Activated CD8-positive, alpha-beta memory T cell treated with anti-CD3 and anti-CD28 coated beads, Interleukin-2, amount 50 U/mL, for 1 hour (primary cell): ENCODE results near the gene KRT80.

Source experiments
- DNase-seq: peaks from one replicate; pipeline ENCODE4 v3.0.0-alpha.2; 2020; ENCODE audit errors: extremely low read depth

The KRT80 gene

DNA sequence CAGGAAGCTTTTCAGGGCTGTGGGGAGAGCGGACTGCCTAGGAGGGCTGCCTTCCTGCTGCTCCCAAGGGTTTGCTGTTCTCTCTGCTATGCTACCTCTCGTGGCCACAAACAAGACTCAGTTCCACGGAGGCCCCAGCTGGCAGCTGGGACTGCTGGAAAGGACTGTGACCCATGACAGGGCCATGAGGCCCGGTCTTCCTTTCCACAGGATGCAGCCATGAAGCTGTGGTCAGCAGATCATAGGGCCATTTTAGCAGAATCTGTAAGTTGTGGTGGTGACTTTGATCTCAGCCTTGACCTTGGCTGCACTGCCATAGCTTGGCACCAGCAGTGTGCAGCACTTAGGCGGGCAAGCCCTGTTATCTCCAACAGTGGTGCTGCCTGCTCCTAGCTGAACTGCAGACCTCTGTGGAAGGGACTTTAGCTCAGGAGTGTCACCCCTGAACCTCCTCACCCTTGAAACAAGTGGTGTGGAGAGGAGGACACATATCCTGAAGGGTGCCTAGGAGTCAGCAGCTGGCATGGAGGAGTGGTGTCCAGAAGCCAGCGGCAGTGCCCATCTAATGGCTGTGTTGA lies 12.3 kb downstream of the KRT80 start:
- DNase-seq: no peak

DNA sequence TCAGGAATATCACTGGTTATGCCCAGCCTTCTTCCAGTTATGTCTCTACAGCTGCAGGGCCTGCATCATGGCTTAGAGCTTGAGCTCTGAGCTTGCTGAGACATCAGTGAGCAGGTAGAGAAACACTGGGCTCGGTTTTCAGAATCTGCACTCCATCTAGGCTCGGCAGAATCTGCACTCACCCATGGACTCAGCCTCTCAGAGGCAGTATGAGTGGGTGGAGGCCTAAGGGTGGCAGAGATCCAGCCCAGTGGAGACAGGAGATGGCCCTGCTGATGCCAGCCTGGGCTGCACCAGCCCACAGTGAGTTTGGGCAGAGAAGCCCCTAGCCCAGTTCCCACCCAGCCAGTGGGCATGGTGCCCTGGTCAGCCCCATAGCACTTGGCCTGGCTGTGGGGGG lies 12.8 kb downstream of the KRT80 start:
- DNase-seq: no peak

DNA sequence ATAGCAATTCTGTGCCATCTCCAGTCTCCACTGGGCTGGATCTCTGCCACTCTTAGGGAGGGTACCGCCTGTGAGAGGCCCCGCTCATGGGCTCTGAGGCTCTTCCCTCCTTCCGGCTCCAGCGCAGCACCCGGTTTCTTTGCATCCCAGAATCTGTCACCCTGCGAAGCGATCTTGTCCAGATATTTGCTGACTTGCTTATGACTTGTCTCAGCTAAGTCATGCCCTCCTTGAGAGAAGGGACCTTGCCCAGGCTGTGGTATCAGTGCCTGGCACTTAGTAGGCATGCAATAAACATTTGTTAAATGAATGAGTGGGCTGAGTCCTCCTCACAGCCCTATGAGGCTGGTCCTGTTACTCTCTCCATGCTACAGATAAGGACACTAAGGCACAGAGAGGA lies 13.4 kb downstream of the KRT80 start:
- DNase-seq: no peak

DNA sequence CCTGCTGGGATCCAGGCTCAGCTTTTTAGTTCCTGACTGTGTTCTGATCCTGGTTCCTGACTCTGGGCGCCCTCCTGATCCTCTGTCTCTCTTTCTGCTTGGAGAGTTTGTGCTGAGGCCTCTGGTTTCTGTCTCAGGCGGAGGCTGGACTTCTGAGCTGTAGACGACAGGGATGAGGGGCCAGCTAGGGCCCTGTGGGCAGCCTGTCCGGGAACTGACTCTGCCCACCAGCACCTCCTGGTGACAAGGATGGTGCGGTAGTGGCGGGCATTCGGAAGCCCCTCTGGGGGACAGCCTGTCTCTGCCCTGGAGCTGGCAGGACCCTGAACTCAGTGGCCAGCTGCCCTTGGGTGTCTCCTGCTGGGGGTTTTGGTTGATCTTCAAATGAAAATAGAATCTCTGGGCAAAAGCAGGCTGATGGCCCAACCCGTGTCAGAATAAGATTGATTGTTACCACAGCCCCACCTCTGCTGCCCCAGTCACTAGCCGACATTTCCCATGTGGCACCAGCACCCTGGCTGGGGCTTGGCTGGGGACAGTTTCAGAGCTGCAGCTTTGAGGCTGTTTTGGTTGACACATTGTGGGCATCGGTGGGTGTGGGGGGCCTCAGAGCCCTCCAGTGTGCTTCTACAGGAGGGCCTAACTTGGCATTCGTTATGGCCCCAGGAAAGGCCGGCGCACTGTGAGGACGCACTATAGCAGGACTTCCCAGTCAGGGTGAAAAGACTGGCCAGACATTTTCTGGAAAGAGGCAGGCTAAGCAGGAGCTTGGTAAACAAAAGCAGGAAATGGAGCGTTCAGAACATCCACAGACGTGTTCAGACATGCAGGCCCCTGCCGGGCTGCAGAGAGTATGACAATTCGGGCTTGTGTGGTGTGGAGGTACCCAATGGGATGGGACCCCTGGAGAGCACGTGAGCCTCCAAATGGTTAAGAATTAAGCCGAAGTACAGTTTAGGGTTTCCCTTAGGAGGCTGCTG lies 16.2 kb downstream of the KRT80 start:
- no peak for DNase-seq

DNA sequence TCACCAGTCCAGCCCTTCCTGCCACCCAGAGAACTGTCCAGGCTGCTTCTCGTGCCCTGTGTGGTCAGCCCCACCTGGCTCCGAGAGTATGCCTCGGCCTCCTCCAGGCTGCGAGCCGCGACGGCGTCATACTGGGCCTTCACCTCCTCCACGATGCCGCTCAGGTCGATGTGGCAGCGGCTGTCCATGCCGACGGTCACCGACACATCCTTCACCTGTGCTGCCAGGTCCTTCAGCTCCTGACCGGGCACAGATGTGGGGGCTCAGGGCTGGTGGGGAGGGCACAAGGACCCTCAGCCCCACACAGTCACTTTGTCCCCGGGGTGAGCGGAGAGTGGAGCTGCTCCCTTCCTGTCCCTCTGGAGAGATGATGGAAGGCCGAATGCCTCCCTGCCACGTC lies 18.3 kb downstream of the KRT80 start:
- DNase-seq: no peak

DNA sequence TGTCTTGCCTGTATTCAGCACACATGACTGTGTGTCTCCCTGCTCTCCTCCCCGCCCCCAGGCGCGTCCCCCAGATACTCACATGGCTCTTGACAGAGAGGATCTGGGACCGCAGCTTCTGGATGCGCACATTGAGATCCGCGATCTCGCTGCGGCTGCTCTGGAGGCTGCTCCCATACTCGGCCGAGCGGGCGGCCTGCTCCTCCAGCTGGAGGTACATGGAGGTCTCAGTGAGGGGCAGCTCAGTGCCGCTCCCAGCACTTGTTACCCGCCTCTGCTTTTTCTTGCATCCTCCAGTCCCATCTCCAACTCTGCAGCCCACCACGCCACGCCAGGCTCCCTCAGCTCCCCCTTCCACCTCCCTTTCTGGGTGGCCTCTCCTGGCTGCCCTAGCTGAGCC lies 18.9 kb downstream of the KRT80 start:
- no peak for DNase-seq

DNA sequence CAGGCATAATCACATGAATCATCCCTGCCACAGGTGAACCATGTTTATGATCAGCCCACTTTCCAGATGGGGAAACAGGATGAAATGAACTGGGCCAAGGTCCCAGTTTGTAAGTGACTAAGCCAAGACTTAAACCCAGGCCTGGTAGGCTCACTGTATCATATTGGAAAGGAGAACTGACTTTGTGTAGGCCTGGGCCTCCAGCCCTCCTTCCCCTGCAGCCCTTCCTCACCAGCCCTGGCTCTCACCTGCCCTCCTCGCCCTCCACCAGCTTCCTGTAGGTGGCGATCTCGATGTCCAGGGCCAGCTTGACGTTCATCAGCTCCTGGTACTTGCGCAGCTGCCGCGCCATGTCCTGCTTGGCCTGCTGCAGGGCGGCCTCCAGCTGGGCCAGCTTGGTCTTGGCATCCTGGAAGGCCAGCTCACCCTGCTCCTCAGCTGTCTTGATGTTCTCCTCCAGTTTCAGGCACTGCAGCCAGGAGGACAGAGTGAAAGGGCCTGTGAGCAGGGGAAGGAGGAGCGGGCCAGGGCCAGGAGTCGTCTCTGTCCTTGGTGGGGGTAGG lies 19.8 kb downstream of the KRT80 start:
- no peak for DNase-seq

DNA sequence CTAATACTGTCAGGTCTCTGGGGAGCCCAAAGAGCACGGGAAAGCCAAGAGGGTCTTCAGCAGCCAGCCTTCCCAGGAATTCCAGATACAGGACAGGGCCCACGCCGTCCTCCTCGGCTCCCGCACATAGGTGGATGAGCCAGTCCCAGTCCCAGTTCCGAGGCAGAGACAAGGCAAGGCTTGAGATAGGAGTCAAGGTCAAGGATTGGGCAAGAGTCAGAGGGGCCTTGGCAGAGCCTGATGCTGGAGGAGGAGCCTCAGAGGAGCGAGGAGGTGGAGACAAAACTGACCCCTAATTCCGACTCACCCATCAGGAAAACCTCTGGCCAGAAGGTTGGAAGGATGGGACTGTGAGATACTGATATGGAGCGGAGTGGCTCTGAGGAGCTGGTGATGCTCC lies 21.0 kb downstream of the KRT80 start:
- no peak for DNase-seq

DNA sequence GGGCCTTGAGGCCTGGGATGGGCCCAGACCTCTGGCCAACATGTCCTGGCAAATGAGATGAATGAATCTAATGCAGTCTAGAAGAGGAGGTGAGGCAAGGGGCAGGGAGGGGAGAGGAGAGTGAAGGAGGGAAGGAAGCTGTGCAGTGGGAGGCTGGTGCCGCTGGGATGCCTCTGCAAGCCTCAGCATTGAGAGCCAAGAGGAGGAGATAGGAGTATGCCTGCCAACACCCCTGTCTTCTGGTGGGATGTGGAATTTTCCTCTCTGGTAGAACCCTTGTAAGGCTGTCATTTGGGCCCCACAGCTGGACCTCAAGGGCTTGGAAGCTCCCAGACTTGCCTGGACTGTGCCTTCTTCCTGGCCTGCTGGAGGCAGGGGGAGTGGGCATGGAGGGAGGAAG lies 21.9 kb downstream of the KRT80 start:
- no peak for DNase-seq

DNA sequence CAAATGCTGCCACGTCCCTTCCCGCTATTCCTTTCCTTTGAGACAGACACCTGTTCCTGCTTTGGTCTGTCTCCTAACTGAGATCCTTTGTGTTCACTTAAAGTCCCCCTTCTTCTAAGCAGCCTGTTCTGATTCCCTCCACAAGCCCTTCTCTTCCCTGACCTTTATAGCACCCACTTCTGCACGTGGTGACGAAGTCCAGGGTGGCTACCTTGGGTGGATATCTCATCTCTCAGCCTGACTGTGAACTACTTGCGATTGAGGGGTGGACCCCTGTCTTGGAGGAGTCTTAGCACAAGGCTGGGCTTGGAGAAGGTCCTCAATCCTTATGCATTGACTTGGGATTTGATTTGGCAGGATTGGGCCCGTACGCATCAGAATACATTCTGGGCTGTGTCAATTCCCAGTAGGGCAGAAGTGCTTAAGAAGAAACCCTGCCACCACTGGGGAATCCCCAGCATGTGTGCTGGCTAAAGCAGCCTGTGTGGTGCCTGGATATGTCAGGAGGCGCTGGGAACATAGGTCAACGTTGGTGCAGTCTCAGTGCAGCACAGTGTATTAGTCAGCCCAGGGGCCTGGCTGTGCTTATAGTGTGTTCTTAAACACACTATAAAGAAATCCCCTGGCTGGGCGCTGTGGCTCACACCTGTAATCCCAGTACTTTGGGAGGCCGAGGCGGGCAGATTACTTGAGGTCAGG lies 23.6 kb downstream of the KRT80 start:
- DNase-seq: no peak

DNA sequence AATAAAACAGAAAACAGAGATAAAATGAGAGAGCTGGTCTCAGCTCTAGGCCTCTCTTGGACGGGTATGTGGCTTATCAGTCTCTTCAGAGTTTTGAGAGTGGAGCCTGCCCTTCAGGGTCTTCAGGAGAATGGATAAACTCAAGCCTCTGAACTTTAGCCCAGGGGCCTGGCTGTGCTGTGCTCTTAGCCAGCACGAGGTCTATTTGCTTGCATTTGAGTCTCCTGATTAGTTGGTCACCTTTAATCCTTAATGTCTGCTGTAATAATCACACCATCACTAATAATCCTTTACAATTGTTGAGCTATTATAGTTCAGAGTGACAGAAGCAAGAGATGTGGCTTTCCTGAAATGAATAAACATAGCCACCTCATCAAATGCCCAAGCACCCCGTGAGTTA lies 24.3 kb downstream of the KRT80 start:
- DNase-seq: no peak

DNA sequence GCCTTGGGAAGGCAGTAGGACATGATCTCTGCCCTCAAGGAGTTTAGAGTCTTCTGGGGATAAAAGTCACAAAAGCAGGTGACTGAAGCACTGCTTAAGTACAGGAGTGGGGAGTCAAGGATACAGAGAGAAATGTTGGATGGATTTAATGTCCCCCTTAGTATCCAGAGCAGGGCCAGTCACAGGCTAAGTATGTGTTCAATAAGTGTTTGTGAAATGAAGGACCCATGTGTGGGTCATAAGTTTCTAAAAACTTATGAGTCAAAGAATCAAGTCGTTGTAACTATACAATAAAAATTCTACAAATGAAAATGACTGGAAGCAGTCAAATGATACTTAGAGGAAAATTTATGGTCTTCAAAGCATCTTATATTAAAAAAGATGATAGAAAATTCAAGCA lies 25.1 kb downstream of the KRT80 start:
- no peak for DNase-seq

DNA sequence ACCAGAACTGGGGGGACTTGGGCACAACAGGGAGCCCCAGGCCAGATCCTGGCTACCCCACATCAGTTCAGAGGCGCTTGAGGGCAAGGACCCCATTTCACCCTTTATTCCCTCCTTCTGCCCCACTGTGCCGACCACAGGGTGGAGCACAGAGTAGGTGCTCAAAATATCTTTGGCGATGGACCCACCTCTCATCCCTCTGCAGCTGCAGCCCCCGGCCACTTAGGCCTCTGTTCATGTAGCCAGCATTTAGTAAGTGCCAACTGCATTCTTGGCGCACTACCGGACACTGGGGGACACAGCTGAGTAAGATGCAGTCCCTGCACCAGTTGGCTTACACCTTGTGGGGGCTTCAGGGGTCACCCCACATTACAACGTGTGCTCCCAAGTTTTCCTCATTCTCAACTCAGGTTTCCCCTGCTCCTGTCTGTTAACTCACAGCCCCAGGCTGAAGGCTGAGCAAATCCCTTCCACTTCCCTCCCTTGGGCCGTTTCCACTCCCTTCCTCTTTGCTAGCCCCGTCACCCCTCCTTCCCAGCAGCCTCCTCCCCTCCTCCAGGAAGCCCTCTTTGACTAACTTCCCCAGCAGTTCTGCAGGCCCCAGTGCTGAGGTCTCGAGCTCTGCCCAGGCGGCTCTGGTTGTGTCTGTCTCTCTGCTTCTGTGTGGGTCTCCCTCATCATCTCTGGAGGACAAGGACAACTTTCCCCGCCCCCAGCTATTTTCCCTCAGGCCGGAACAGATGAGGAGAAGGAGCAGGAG lies 26.5 kb downstream of the KRT80 start:
- no peak for DNase-seq

DNA sequence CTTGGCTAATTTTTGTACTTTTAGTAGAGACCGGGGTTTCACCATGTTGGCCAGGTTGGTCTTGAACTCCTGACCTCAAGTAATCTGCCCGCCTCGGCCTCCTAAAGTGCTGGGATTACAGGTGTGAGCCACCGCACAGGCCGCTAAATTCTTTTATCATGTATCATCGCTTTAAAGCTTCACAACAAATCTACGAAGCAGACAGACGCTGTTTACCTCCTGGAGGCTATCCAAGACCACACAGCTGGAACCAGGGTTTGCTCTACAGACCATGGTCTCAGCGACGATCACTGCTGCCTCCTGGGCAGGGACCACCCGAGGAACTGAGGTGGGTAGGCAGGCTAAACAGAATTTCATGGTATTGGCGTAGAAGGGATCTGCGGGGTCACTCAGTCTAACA lies 27.2 kb downstream of the KRT80 start:
- DNase-seq: no peak

DNA sequence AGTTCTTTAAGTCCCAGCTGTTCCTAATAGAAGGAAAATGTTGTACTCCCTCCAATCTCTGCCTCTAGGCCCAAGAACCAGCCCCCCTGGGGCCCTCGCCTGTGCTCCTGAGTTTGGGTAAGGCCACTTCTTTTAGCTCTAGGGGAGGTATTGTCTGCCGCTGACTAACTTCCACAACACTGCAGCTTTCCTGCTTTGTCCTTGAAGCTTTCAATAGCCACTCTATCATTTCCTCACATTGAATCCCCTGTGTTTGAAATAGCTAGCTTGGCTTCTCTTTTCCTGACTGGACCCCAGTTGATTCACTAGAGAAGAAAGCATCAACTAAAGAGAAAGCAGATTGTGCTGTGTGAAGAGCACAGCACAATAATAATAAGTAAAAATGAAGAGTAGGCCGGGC lies 28.8 kb downstream of the KRT80 start:
- no peak for DNase-seq

DNA sequence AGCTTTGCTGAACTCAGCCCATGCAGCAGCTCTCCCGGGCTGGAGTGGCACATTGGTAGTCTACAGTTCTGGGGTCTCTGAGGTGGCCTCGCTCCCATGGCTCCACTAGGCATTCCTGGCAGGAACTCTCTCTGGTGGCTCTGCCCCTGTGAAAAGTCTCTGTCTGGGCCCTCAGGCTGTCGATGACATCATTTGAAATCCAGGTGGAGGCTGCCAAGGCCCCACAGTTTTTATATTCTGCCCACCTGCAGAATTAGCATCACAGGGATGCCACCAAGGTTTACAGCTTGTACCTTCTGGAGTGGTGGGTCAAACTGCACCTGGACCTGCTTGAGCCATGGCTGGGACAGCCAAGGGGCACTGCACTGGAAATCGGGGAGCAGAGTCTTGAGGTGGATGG lies 31.6 kb downstream of the KRT80 start:
- no peak for DNase-seq

DNA sequence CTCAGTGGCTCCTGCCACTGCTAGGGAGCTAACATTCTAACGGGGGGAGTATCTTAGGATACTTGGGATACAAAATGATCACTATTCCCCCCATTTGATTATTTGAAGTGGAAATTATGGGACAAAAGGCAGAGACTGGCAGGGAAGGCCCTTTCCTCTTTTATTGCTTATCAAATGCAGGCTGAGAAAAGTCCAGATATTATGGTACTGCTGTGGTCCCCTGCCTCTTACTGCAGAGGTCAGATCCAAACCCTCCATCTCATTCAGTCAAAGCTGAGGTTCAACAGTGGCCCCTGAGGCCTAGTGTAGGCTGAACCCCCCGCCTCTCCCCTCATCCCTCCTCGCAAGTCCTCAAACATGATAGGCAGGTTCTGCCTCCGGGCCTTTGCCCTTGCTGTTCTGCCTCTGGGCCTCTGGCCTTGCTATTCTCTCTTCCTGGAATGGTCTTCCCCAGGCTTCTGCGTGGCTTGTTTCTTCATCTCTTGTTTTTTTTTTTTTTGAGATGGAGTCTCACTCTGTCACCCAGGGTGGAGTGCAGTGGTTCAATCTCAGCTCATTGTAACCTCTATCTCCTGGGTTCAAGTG lies 34.2 kb downstream of the KRT80 start:
- DNase-seq: no peak

DNA sequence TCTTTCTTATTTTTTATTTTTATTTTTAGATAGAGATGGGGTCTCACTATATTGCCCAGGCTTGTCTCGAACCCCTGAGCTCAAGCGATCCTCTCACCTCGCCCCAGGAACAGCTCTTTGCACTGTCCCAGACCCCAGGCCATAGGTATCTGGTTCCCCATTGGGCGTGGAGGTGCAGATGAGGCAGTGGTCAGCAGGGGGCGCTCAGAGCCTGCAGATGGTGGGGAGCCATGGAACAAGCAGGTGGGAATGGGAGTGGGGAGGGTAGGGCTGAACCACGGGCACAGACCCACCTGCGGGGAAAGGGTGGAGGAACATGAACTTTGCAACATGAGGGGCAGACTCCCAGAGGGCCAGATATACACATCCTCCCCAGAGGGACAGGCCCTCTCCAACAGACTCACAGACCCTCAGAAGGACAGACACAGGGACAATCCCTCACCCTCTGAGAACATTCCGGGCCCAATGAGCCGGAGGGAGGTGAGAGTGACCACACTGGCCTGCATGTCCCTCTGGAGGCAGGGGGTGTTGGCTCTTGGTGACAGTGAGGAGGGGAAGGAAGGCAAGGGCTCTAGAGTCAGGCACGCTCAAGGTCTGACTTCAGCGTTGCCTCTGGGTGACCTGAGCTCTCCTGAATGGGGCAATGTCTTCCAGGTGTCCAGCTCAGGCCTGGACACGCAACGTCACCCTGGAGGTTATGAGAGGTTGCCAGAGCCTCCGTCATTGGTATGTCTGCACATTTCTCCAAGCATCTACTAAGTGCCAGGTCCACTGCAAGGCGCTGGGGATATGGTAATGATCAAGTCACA lies 34.9 kb downstream of the KRT80 start:
- DNase-seq: peak; percentile 21

DNA sequence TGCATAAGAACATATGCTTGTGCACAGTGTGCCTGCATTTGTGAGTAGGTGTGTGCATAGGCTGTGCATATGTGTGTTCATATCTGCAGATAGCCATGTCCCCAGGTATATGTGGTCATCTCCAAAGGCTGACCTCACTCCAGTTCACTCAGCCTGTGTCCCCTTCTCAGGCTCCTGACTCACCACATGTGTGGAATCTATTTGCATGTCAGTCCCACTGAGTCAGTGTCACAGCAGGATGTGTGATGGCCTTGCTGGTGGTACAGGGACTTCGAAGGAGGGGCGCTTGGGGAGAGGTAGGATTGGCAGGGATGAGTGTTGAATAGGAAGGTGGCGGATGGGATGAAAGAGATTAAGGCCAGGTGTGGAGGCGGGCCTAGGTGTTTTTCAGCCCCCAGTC lies 35.5 kb downstream of the KRT80 start:
- no peak for DNase-seq

DNA sequence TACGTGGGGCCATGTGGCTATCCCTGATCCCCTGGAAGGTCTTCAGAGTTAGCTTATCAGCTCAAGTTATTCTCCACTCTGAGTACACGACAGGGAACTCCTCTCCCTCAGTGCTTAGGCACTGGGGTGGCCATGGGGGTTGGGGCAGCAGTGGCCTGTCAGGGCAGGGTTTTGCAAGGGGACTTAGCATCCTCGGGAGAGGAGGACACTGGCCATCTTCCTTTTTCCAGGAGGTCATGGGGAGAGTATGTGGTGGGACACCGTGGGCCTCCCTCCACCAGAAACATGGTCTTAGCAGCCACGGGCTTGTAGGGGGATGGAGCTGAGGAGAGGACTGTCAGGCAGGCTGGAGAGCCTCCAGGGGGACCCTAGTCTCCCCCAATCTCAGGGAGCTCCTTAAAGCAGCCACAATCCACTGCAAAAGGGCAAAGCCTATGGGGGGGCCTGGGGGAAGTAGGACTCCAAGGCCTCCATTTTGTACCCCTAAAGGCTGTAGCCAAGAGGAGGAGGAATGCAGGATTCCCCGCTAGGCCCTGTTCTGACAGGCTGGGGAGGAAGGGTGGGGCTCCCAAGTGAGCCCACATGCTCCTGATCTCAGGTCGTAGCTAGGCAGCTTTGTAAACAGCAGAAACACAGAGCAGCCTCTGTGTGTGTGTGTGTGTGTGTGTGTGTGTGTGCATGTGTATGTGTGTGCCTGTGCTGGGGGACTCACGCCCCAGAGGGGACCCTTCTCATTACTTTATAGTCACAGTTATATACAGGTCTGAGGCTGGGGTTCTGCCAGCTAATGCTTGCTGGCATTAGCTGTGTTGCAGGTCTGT lies 36.6 kb downstream of the KRT80 start:
- DNase-seq: no peak
